ENCODE data around the gene PCSK6.

PCSK6 gene

GRCh38 chr15:101447561-101448071, 41.9 kb downstream of the PCSK6 start:
- H4K20me1 ChIP-seq (ENCODE audit: insufficient read depth, low read length) = no peaks in the 10 kb centered on the region
- no peak overlapping the region for H3K27ac ChIP-seq (ENCODE audit: low read length)
- no peaks in the 10 kb centered on the region for H3K27me3 ChIP-seq (ENCODE audit: insufficient read depth, low read length, poor library complexity)
- H3K9me3 ChIP-seq (ENCODE audit: insufficient read depth, low read length, severe bottlenecking) = no peaks in the 10 kb centered on the region
- no peaks in the 10 kb centered on the region for H3K36me3 ChIP-seq (ENCODE audit: insufficient read depth, low read length)
- DNase-seq (no peak), ATAC-seq (ENCODE audit: insufficient read depth, low read depth) (no peak)
- no peak for TF ChIP-seq CTCF (IDR thresholded peaks at IDR 0.05; ENCODE audit: borderline replicate concordance, extremely low read depth, low read length, poor library complexity, severe bottlenecking)
- no peak for TF ChIP-seq EZH2 (IDR thresholded peaks at IDR 0.05; ENCODE audit: borderline replicate concordance, low read depth, low read length, severe bottlenecking)
- H3K9ac ChIP-seq (ENCODE audit: low read depth, low read length) = no peak overlapping the region
- no peaks in the 10 kb centered on the region for H3K79me2 ChIP-seq (ENCODE audit: insufficient read depth, low read length)
- H3K4me3 ChIP-seq (ENCODE audit: low read depth in 1 of 2, low read length in 2 of 2) = no peak overlapping the region
- no peak overlapping the region for H3K4me2 ChIP-seq (ENCODE audit: insufficient read depth, low read length)
- H3K4me1 ChIP-seq (ENCODE audit: insufficient read depth, low read length) = no peaks in the 10 kb centered on the region
- no peak overlapping the region for H2AFZ ChIP-seq (ENCODE audit: low read depth, low read length)

GRCh38 chr15:101447168-101447533, 42.4 kb downstream of the PCSK6 start:
- Histone ChIP-seq H2AFZ (ENCODE audit: low read depth, low read length) (no peak overlapping the region), H3K27ac (ENCODE audit: low read length) (no peak overlapping the region), H3K4me1 (ENCODE audit: insufficient read depth, low read length) (peaks cover 3% of the 10 kb centered on the region; the same call in 1 of the 2 replicates), H3K79me2 (ENCODE audit: insufficient read depth, low read length) (no peaks in the 10 kb centered on the region), H3K36me3 (ENCODE audit: insufficient read depth, low read length) (no peaks in the 10 kb centered on the region), H3K9ac (ENCODE audit: low read depth, low read length) (no peak overlapping the region), H3K9me3 (ENCODE audit: insufficient read depth, low read length, severe bottlenecking) (no peaks in the 10 kb centered on the region), H4K20me1 (ENCODE audit: insufficient read depth, low read length) (no peaks in the 10 kb centered on the region), H3K4me2 (ENCODE audit: insufficient read depth, low read length) (no peak overlapping the region), H3K27me3 (ENCODE audit: insufficient read depth, low read length, poor library complexity) (no peaks in the 10 kb centered on the region), H3K4me3 (ENCODE audit: low read depth in 1 of 2, low read length in 2 of 2) (no peak overlapping the region)
- TF ChIP-seq CTCF (IDR thresholded peaks at IDR 0.05; ENCODE audit: borderline replicate concordance, extremely low read depth, low read length, poor library complexity, severe bottlenecking) (no peak), EZH2 (IDR thresholded peaks at IDR 0.05; ENCODE audit: borderline replicate concordance, low read depth, low read length, severe bottlenecking) (no peak)
- no peak for ATAC-seq (ENCODE audit: insufficient read depth, low read depth)
- DNase-seq = no peak

GRCh38 chr15:101446518-101447167, 42.9 kb downstream of the PCSK6 start:
- H3K9me3 ChIP-seq (ENCODE audit: insufficient read depth, low read length, severe bottlenecking) = no peaks in the 10 kb centered on the region
- H3K4me1 ChIP-seq (ENCODE audit: insufficient read depth, low read length) = peaks cover 8% of the 10 kb centered on the region
- no peak overlapping the region for H2AFZ ChIP-seq (ENCODE audit: low read depth, low read length)
- H3K79me2 ChIP-seq (ENCODE audit: insufficient read depth, low read length) = no peaks in the 10 kb centered on the region
- H3K27me3 ChIP-seq (ENCODE audit: insufficient read depth, low read length, poor library complexity) = no peaks in the 10 kb centered on the region
- no peaks in the 10 kb centered on the region for H3K36me3 ChIP-seq (ENCODE audit: insufficient read depth, low read length)
- no peaks in the 10 kb centered on the region for H4K20me1 ChIP-seq (ENCODE audit: insufficient read depth, low read length)
- no peak overlapping the region for H3K4me3 ChIP-seq (ENCODE audit: low read depth in 1 of 2, low read length in 2 of 2)
- H3K4me2 ChIP-seq (ENCODE audit: insufficient read depth, low read length) = no peak overlapping the region
- ATAC-seq (ENCODE audit: insufficient read depth, low read depth) (no peak), DNase-seq (no peak)
- TF ChIP-seq CTCF (IDR thresholded peaks at IDR 0.05; ENCODE audit: borderline replicate concordance, extremely low read depth, low read length, poor library complexity, severe bottlenecking) = no peak
- TF ChIP-seq EZH2 (IDR thresholded peaks at IDR 0.05; ENCODE audit: borderline replicate concordance, low read depth, low read length, severe bottlenecking) = no peak
- no peak overlapping the region for H3K9ac ChIP-seq (ENCODE audit: low read depth, low read length)
- no peak overlapping the region for H3K27ac ChIP-seq (ENCODE audit: low read length)
